Esophagus muscularis mucosa (tissue), 4 donors: Measurements from ENCODE around the gene ADAM10. TPM values are rescaled to one million over a fixed set of nuclear protein-coding genes. Genes with fewer than 3 reads are reported as not detected.

ENCODE experiments used
- DNase-seq: peaks from one replicate; pipeline ENCODE4 v3.0.0-alpha.2; 2017; ENCODE audit errors: extremely low spot score
- H3K27ac ChIP-seq, 4 donors: fragments of 200-600 bp; sonication (generic); replicated peaks in 1 of 4; 1 replicate in 3 of 4; 2 replicates in 1 of 4; pipeline ENCODE4 v1.5.1; 2016 to 2019; ENCODE audit warnings: mild to moderate bottlenecking in 1 of 4
- H3K27me3 ChIP-seq, 4 donors: fragments of 200-600 bp; sonication (generic); one replicate each; pipeline versions ENCODE4 v1.5.1 to v1.6.0; 2016 to 2019
- H3K36me3 ChIP-seq, 4 donors: fragments of 200-600 bp; sonication (generic); one replicate each; pipeline ENCODE4 v1.5.1; 2016 to 2019
- H3K4me1 ChIP-seq, 4 donors: fragments of 200-600 bp; sonication (generic); one replicate each; pipeline ENCODE4 v1.5.1; 2016 to 2019
- H3K4me3 ChIP-seq, 4 donors: fragments of 200-600 bp; sonication (generic); 1 replicate in 2 of 4; 2 replicates in 2 of 4; pipeline ENCODE4 v1.5.1; 2016 to 2019; ENCODE audit warnings: mild to moderate bottlenecking in 4 of 4, moderate library complexity in 1 of 4
- H3K9me3 ChIP-seq, 4 donors: fragments of 200-600 bp; sonication (generic); 1 replicate in 3 of 4; 2 replicates in 1 of 4; pipeline ENCODE4 v1.5.1; 2016 to 2019
- CTCF ChIP-seq, 3 experiments: fragments of 200-600 bp in 2 of 3; fragments of 450-650 bp in 1 of 3; sonication (generic) in 2 of 3; IDR thresholded peaks; one replicate each; pipeline ENCODE4 v1.5.1; 2017 to 2019; ENCODE audit warnings: antibody characterized with exemption in 3 of 3, mild to moderate bottlenecking in 2 of 3, moderate library complexity in 1 of 3
- EP300 ChIP-seq: sonication (generic); formaldehyde crosslinking; IDR thresholded peaks from one replicate; pipeline ENCODE4 v1.6.1; 2017; ENCODE audit warnings: antibody characterized with exemption
- POLR2A ChIP-seq: fragments of 450-650 bp; IDR thresholded peaks from one replicate; pipeline ENCODE4 v1.6.1; 2017; ENCODE audit warnings: antibody characterized with exemption, moderate library complexity, mild to moderate bottlenecking, low read depth
- POLR2AphosphoS5 ChIP-seq, 2 donors: sonication (generic); formaldehyde crosslinking; IDR thresholded peaks; one replicate each; pipeline ENCODE4 v1.6.1; 2017; ENCODE audit warnings: antibody characterized with exemption in 2 of 2
- WGBS: methylation state at CpG from one replicate; pipeline ENCODE4 v1.1.5; 2018; 5-methylcytosine and 5-hydroxymethylcytosine counted together
- intact Hi-C: fragments of 100-400 bp; cut with DNase I; formaldehyde crosslinking; loops from one replicate; pipeline ENCODE4 v1.15.1; 2023
- total RNA-seq, 4 donors: library from RNA; depleted of rRNA; stranded (reverse); fragments of >200 nt; gene quantifications; one replicate each; pipeline versions ENCODE4 v1.1.0 to v1.2.1, GENCODE V29; 2016

The ADAM10 gene
- total RNA-seq, 4 donors from 2014 or later: 43.8 to 58.8 (median 48.5) TPM

DNA sequence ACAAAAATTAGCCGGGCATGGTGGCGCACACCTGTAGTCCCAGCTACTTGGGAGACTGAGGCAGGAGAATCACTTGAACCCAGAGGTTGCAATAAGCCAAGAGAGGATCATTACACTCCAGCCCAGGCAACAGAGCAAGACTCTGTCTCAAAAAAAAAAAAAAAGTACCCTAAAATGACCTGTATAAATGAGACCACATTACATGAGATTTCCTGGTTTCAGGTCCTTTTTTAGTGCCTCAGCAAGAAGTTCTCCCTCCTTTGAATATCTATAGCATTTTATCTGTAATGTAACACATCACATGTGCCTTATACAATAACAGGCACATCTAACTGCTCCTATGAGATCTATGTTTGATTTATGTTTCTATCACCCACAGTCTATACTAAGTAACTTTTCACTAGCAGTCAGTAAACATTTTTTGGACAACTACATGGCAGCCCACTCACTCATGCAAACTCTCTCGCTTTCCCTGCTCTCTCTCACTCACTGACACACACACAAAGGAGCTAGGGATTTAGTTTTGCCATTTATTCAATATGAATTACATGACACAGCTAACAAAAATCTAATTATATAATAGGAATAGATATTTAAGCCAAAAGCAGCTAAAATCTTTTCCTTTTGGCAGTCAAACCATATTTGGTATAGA lies 34.1 kb downstream of the ADAM10 start:
- Histone ChIP-seq H3K4me3 (no peak overlapping the region), H3K36me3 (peaks cover 0 to 21% (median 4%) of the 10 kb centered on the region in 4 donors), H3K9me3 (no peaks in the 10 kb centered on the region), H3K27ac (no peak overlapping the region), H3K4me1 (peaks cover 0 to 4% (median 2%) of the 10 kb centered on the region in 4 donors), H3K27me3 (no peaks in the 10 kb centered on the region)
- DNase-seq: no peak
- no peak for TF ChIP-seq POLR2AphosphoS5 (IDR thresholded peaks at IDR 0.05)
- no peak for TF ChIP-seq POLR2A
- TF ChIP-seq EP300: no peak
- TF ChIP-seq CTCF (IDR thresholded peaks at IDR 0.05): no peak
- intact Hi-C loops: no loop called here
- WGBS: 98% methylated on average over 3 of the region's 3 CpGs

GRCh38 chr15:58710701-58711100 lies 38.8 kb downstream of the ADAM10 start:
- Histone ChIP-seq H3K4me3 (no peak overlapping the region), H3K27me3 (no peaks in the 10 kb centered on the region), H3K27ac (no peak overlapping the region), H3K4me1 (no peaks in the 10 kb centered on the region), H3K36me3 (peaks cover 0 to 13% (median 2%) of the 10 kb centered on the region in 4 donors), H3K9me3 (no peaks in the 10 kb centered on the region)
- DNase-seq: no peak
- TF ChIP-seq EP300: no peak
- intact Hi-C loops: no loop called here

DNA sequence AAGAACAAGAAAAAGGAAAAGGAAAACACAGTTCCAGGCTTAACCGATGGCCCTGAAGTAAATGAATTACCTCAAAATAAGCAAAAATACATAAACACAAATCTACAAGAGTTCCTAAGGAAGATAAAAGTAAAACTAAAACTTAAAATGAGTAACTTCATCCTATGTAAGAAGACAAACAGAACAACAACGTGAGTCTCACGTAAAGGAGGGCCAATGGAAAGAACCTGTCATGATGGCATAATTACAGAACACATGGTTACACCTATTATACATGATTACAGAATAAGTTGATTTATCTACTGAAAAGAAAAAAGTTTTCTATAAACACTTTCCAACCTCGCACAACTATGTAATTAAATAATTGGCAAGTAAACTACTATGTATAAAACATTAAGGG lies 42.1 kb downstream of the ADAM10 start:
- Histone ChIP-seq H3K27ac (no peak overlapping the region), H3K4me1 (no peaks in the 10 kb centered on the region), H3K27me3 (no peaks in the 10 kb centered on the region), H3K36me3 (peaks cover 0 to 3% (median 2%) of the 10 kb centered on the region in 4 donors), H3K9me3 (no peaks in the 10 kb centered on the region), H3K4me3 (no peak overlapping the region)
- DNase-seq: no peak
- no peak for TF ChIP-seq POLR2A
- no peak for TF ChIP-seq CTCF (IDR thresholded peaks at IDR 0.05)
- TF ChIP-seq POLR2AphosphoS5 (IDR thresholded peaks at IDR 0.05): no peak
- no peak for TF ChIP-seq EP300
- 92% methylated on average over 4 of the region's 4 CpGs for WGBS
- intact Hi-C loops: no loop called here

DNA sequence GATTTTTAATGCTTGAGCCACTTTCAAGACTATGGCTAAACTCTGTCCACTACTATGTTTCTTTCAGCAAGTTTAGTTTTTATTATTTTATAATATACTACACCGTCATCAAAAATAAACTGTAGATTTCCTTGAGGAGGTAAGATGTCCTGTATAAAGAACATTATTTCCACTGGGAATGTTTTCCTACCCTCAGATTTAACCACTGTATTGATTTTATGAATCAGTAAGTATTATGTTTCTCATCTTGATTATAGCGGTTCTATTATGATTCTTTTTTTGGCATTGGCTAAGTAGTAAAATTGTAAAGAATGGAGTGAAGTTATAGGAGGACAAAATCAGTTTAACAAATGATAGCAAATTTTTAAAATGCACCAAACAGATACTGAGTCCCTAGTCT lies 44.4 kb downstream of the ADAM10 start:
- intact Hi-C loops: no loop called here
- WGBS: 92% methylated on average over 2 of the region's 2 CpGs
- DNase-seq: no peak
- Histone ChIP-seq H3K9me3 (no peaks in the 10 kb centered on the region), H3K4me3 (no peak overlapping the region), H3K36me3 (peaks cover 0 to 9% (median 5%) of the 10 kb centered on the region in 4 donors), H3K27ac (no peak overlapping the region), H3K4me1 (no peaks in the 10 kb centered on the region), H3K27me3 (no peaks in the 10 kb centered on the region)
- TF ChIP-seq POLR2A (no peak), CTCF (IDR thresholded peaks at IDR 0.05) (no peak), EP300 (no peak), POLR2AphosphoS5 (IDR thresholded peaks at IDR 0.05) (no peak)

- Histone ChIP-seq H3K9me3 (peaks cover 0 to 5% (median 0%) of the 10 kb centered on the region in 4 donors), H3K36me3 (peaks cover 0 to 7% (median 3%) of the 10 kb centered on the region in 4 donors), H3K27me3 (no peaks in the 10 kb centered on the region), H3K27ac (no peak overlapping the region), H3K4me1 (no peaks in the 10 kb centered on the region), H3K4me3 (no peak overlapping the region)
- intact Hi-C loops: no loop called here
- no peak for DNase-seq
- WGBS: 84% methylated on average over 4 of the region's 4 CpGs
- TF ChIP-seq EP300: no peak
- no peak for TF ChIP-seq POLR2A
- no peak for TF ChIP-seq POLR2AphosphoS5 (IDR thresholded peaks at IDR 0.05)
- no peak for TF ChIP-seq CTCF (IDR thresholded peaks at IDR 0.05)
Measured at GRCh38 chr15:58704155-58704865, 45.2 kb downstream of the ADAM10 start.
